Central memory CD8-positive, alpha-beta T cell (primary cell): ENCODE results near the gene GSTA4.
"Not testable (repeated sequence)": the region's sequence is repeated elsewhere in the genome, so short reads cannot be mapped to it uniquely, and the experiment has no call there.

ENCODE experiments used
- ATAC-seq: fragments of 150-1000 bp; cut with Tn5 transposase; replicated peaks from 2 replicates; pipeline ENCODE4 v1.10.0; 2022; ENCODE audit warnings: mild to moderate bottlenecking, moderate FRiP score, moderate number of reproducible peaks; ENCODE audit not compliant: poor library complexity, severe bottlenecking; ENCODE audit errors: extremely low read depth
- DNase-seq, 2 donors: peaks; one replicate each; pipeline ENCODE4 v3.0.0; 2021; ENCODE audit warnings: low spot score in 2 of 2
- H3K27ac Mint-ChIP-seq: one replicate; pipeline ENCODE4 v1.8.0; 2022; ENCODE audit warnings: low read depth, mild to moderate bottlenecking, moderate library complexity, mixed read lengths
- H3K27me3 Mint-ChIP-seq: one replicate; pipeline ENCODE4 v1.8.0; 2022; ENCODE audit warnings: mixed read lengths
- H3K36me3 Mint-ChIP-seq: one replicate; pipeline ENCODE4 v1.8.0; 2022; ENCODE audit warnings: mild to moderate bottlenecking, moderate library complexity, mixed read lengths; ENCODE audit not compliant: insufficient read depth
- H3K4me1 Mint-ChIP-seq: one replicate; pipeline ENCODE4 v1.8.0; 2022; ENCODE audit warnings: mixed read lengths
- H3K4me3 Mint-ChIP-seq: one replicate; pipeline ENCODE4 v1.8.0; 2022; ENCODE audit warnings: mild to moderate bottlenecking, moderate library complexity, mixed read lengths
- H3K9me3 Mint-ChIP-seq: one replicate; pipeline ENCODE4 v1.8.0; 2022; ENCODE audit warnings: mixed read lengths

GSTA4 gene

GRCh38 chr6:53009056-53009455, 14.0 kb upstream of the GSTA4 start:
- no peak for ATAC-seq
- Mint-ChIP-seq H3K27ac (no peak overlapping the region), H3K36me3 (peaks cover 57% of the 10 kb centered on the region), H3K4me1 (peaks cover 5% of the 10 kb centered on the region), H3K27me3 (no peaks in the 10 kb centered on the region), H3K4me3 (no peak overlapping the region), H3K9me3 (no peaks in the 10 kb centered on the region)
- no peak for DNase-seq

- H3K4me1 Mint-ChIP-seq, DNase-seq, H3K27me3 Mint-ChIP-seq, H3K27ac Mint-ChIP-seq, H3K4me3 Mint-ChIP-seq, ATAC-seq, H3K9me3 Mint-ChIP-seq: not testable (repeated sequence)
- peaks cover 56% of the 10 kb centered on the region for H3K36me3 Mint-ChIP-seq
These were observed 13.2 kb upstream of the GSTA4 start for GRCh38 chr6:53008192-53008687.

- ATAC-seq (no peak), DNase-seq (no peak)
- H3K36me3 Mint-ChIP-seq, result peaks cover 42% of the 10 kb centered on the region
- no peak overlapping the region for H3K27ac Mint-ChIP-seq
- peaks cover 4% of the 10 kb centered on the region for H3K4me1 Mint-ChIP-seq
- H3K27me3 Mint-ChIP-seq, result no peaks in the 10 kb centered on the region
- H3K9me3 Mint-ChIP-seq, result no peaks in the 10 kb centered on the region
- H3K4me3 Mint-ChIP-seq, result no peak overlapping the region
These were observed 10.7 kb upstream of the GSTA4 start for GRCh38 chr6:53005663-53006250.

GRCh38 chr6:52999456-52999855, 4.4 kb upstream of the GSTA4 start:
- Mint-ChIP-seq H3K4me1 (peaks cover 25% of the 10 kb centered on the region), H3K4me3 (no peak overlapping the region), H3K27ac (no peak overlapping the region), H3K9me3 (no peaks in the 10 kb centered on the region), H3K27me3 (no peaks in the 10 kb centered on the region), H3K36me3 (peaks cover 27% of the 10 kb centered on the region)
- ATAC-seq (no peak), DNase-seq (no peak)

GRCh38 chr6:52998603-52999002, 3.5 kb upstream of the GSTA4 start:
- peaks cover 26% of the 10 kb centered on the region for H3K4me1 Mint-ChIP-seq
- H3K27me3 Mint-ChIP-seq, result no peaks in the 10 kb centered on the region
- ATAC-seq, result no peak
- H3K9me3 Mint-ChIP-seq, result no peaks in the 10 kb centered on the region
- H3K4me3 Mint-ChIP-seq, result no peak overlapping the region
- H3K27ac Mint-ChIP-seq, result no peak overlapping the region
- H3K36me3 Mint-ChIP-seq, result peaks cover 24% of the 10 kb centered on the region
- DNase-seq, result no peak

GRCh38 chr6:52995913-52996645, 995 bp upstream of the GSTA4 start:
- Mint-ChIP-seq H3K27me3 (no peaks in the 10 kb centered on the region), H3K4me3 (peak overlapping the region; percentile 86), H3K9me3 (no peaks in the 10 kb centered on the region), H3K36me3 (peaks cover 23% of the 10 kb centered on the region), H3K4me1 (peaks cover 26% of the 10 kb centered on the region), H3K27ac (peak overlapping the region; percentile 100)
- DNase-seq (peak; percentile 14 to 23), ATAC-seq (peak; percentile 20)

- Mint-ChIP-seq H3K9me3 (no peaks in the 10 kb centered on the region), H3K27me3 (no peaks in the 10 kb centered on the region), H3K36me3 (peaks cover 23% of the 10 kb centered on the region), H3K4me3 (peak overlapping the region; percentile 86), H3K27ac (peak overlapping the region; percentile 100), H3K4me1 (peaks cover 26% of the 10 kb centered on the region)
- ATAC-seq, result no peak
- DNase-seq, result peak in 1 of 2 donors; percentile 17
These were observed 320 bp downstream of the GSTA4 start for GRCh38 chr6:52994839-52995088.

GRCh38 chr6:52994031-52994838, 849 bp downstream of the GSTA4 start:
- Mint-ChIP-seq H3K4me3 (peak overlapping the region; percentile 86), H3K27ac (peak overlapping the region; percentile 100)

GRCh38 chr6:52992980-52993920, 1.8 kb downstream of the GSTA4 start:
- DNase-seq (no peak), ATAC-seq (no peak)
- Mint-ChIP-seq H3K4me1 (peaks cover 29% of the 10 kb centered on the region), H3K4me3 (no peak overlapping the region), H3K27ac (no peak overlapping the region), H3K36me3 (peaks cover 23% of the 10 kb centered on the region), H3K9me3 (no peaks in the 10 kb centered on the region), H3K27me3 (no peaks in the 10 kb centered on the region)

More at GRCh38 chr6:52994031-52994838, 849 bp downstream of the GSTA4 start:
- no peaks in the 10 kb centered on the region for H3K27me3 Mint-ChIP-seq
- peaks cover 26% of the 10 kb centered on the region for H3K4me1 Mint-ChIP-seq
- peaks cover 23% of the 10 kb centered on the region for H3K36me3 Mint-ChIP-seq
- ATAC-seq (no peak), DNase-seq (no peak)
- no peaks in the 10 kb centered on the region for H3K9me3 Mint-ChIP-seq

GRCh38 chr6:52990342-52990741, 4.7 kb downstream of the GSTA4 start:
- Mint-ChIP-seq H3K27me3 (no peaks in the 10 kb centered on the region), H3K4me3 (no peak overlapping the region), H3K4me1 (peaks cover 19% of the 10 kb centered on the region), H3K27ac (no peak overlapping the region), H3K9me3 (no peaks in the 10 kb centered on the region), H3K36me3 (peaks cover 10% of the 10 kb centered on the region)
- DNase-seq (no peak), ATAC-seq (no peak)

- DNase-seq (no peak), ATAC-seq (no peak)
- H3K27ac Mint-ChIP-seq, result no peak overlapping the region
- no peaks in the 10 kb centered on the region for H3K9me3 Mint-ChIP-seq
- peak overlapping the region; percentile 70 for H3K4me3 Mint-ChIP-seq
- peaks cover 39% of the 10 kb centered on the region for H3K4me1 Mint-ChIP-seq
- H3K36me3 Mint-ChIP-seq, result peaks cover 10% of the 10 kb centered on the region
- no peaks in the 10 kb centered on the region for H3K27me3 Mint-ChIP-seq
These were observed 9.9 kb downstream of the GSTA4 start for GRCh38 chr6:52985228-52985627.

- peak overlapping the region; percentile 70 for H3K4me3 Mint-ChIP-seq
- peak overlapping the region; percentile 33 for H3K27ac Mint-ChIP-seq
- DNase-seq (peak; percentile 22 to 40), ATAC-seq (peak; percentile 98)
- peaks cover 10% of the 10 kb centered on the region for H3K36me3 Mint-ChIP-seq
- H3K4me1 Mint-ChIP-seq, result peaks cover 39% of the 10 kb centered on the region
- no peaks in the 10 kb centered on the region for H3K9me3 Mint-ChIP-seq
- H3K27me3 Mint-ChIP-seq, result no peaks in the 10 kb centered on the region
These were observed 10.8 kb downstream of the GSTA4 start for GRCh38 chr6:52984247-52984646.
